CD4-positive, alpha-beta T cell treated with Interferon alpha-2 for 1 hour (primary cell): ENCODE measurements around the gene KCNJ14.

Experiments
- DNase-seq, 2 donors: peaks; one replicate each; pipeline ENCODE4 v3.0.0-alpha.2; 2020 to 2022

Gene KCNJ14

GRCh38 chr19:48509467-48510194 lies 54.3 kb downstream of the KCNJ14 start:
- DNase-seq, result no peak

- peak; percentile 64 to 79 for DNase-seq
Measured at GRCh38 chr19:48510421-48511268, 55.3 kb downstream of the KCNJ14 start.

- DNase-seq, result no peak
Measured at GRCh38 chr19:48511321-48511731, 56.0 kb downstream of the KCNJ14 start.

- DNase-seq, result peak; percentile 88 to 93
Measured at GRCh38 chr19:48511800-48512503, 56.6 kb downstream of the KCNJ14 start, which contains the start of gene LMTK3. LMTK3 (minus strand) TSS chr19:48511835; CDS start chr19:48511576, 259 bp downstream.

GRCh38 chr19:48512504-48513288 lies 57.3 kb downstream of the KCNJ14 start:
- no peak for DNase-seq

- DNase-seq, result peak; percentile 75 to 83
Measured at GRCh38 chr19:48513289-48514122, 58.1 kb downstream of the KCNJ14 start.

GRCh38 chr19:48514123-48514458 lies 58.7 kb downstream of the KCNJ14 start:
- no peak for DNase-seq

- no peak for DNase-seq
Measured at GRCh38 chr19:48516536-48516935, 61.2 kb downstream of the KCNJ14 start.
